HG03064 (cell line): Measurements from ENCODE around the gene SLC44A2.

Experiments used
- ATAC-seq: cut with Tn5 transposase; IDR thresholded peaks from one replicate; pipeline ENCODE4 v1.9.1; 2021; ENCODE audit warnings: low read depth; ENCODE audit not compliant: unreplicated experiment

Gene SLC44A2

DNA sequence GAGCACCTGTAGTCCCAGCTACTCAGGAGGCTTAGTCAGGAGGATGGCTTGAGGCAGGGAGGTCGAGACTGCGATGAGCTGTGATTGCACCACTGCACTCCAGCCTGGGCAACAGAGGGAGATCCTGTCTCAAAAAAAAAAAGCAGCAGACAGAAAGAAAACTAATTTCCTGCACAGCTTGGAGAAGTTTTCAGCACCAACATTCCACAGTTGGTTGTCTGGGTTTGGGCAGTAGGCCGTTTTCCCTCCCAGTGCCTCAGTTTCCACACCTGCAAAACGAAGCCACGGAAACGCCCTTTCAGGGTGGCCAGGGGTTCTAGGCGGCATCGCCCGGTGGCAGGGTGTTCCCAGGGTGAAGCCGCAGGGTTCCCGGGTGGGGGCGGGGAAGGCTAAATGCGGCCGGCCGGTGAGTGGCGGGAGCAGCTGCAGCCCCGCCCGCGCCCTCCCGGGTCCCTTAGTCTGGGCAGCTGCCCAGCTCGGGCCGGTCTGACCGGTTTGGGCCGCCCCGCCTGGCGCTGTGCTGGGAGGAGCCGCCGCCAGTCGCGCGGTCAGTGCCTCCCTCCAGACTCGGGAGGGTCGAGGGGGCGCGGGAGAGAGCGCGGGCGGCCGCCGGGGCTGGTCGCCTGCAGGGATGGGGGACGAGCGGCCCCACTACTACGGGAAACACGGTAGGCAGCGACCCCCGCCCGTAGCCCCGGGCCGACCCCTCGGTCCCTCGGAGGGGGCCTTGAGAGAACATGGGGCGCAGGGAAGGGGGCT is at the start of gene SLC44A2:
Gene SLC44A2, plus strand, starts transcription at position 551 of the 759 bp plus-strand sequence. Its CDS starts 81 bp downstream, at position 632.
- ATAC-seq, result no peak

- no peak for ATAC-seq
Observed at GRCh38 chr19:10577951-10578350, 47.4 kb upstream of the SLC44A2 start.

DNA sequence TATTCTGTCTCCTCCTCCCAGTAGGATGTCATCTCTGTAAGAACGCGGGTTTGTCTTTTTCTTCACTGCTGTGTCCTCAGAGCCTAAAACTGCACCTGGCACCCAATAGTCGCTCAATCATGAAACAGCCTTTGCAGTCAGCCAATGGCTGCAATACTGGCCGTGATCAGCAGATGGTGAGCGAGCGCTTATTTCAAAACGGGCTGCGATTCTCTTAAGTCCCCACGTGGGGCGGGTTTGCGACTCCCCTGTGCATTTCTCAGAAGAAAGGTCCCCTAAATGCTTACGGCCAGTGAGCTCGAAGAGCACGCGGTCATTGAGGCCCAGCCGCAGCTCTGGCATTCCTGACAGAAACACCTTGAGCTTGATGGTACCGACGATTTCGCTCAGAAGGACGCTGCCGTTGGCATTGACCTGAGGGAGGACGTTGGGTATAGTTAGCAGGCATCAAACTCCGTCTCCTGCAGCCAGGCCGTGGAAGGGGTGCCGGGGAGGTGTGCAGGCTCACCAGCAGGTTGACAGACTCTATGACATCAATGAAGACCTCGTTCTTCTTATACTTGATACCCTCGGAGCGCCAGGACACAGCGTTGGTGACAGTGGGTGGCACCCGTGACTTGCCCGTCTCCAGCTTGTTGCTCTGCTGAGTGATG is 44.2 kb upstream of the SLC44A2 start:
- no peak for ATAC-seq

DNA sequence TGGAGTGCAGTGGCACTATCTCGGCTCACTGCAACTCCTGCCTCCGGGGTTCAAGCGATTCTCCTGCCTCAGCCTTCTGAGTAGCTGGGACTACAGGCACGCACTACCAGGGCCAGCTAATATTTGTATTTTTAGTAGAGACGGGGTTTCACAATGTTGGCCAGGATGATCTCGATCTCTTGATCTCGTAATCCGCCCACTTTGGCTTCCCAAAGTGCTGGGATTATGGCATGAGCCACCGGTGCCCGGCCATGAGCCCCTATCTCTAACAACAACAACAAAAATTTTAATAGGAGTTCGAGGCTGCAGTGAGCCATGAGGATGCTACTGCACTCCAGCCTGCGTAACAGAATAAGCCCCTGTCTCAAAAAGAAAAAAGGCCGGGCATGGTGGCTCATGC is 43.3 kb upstream of the SLC44A2 start:
- no peak for ATAC-seq

DNA sequence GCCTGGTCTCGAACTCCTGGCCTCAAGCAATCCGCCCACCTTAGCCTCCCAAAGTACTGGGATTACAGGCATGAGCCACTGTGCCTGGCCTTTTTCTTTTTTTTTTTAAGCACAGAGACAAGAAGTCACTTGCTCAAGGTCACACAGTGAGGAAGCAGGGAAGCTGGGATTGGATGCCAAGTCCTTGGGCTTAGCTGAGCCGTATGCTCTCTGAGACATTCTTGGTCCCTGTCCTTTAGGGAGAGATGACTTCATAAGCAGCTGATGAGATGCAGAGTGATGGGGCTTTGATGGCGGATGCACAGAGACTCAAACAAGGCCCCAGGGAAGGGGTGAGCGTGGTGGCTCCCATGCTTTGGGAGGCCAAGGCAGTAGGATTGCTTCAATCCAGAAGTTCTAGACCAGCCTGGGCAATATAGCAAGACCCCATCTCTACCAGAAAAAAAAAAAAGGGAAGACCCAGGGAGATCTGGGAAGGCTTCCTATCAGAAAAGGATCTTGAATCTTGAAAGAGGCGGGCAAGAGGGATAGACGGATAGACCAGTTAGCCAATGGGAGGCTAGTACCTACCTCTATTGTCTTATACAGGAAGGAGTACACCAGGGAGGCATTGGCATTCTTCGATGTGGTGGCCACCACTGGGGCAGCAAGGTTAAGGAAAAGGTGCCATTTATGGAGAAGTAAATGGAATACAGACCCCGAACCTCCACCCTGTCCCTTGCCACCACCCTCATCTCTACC is 42.1 kb upstream of the SLC44A2 start:
- no peak for ATAC-seq

- no peak for ATAC-seq
Observed at GRCh38 chr19:10586396-10586795, 39.0 kb upstream of the SLC44A2 start.

- ATAC-seq, result no peak
Observed at GRCh38 chr19:10587022-10587838, 38.1 kb upstream of the SLC44A2 start, which contains the start of gene AP1M2. AP1M2 (minus strand) TSS chr19:10587312; CDS start chr19:10587231, 81 bp downstream.

GRCh38 chr19:10587839-10588150 is 37.6 kb upstream of the SLC44A2 start:
- ATAC-seq, result no peak

DNA sequence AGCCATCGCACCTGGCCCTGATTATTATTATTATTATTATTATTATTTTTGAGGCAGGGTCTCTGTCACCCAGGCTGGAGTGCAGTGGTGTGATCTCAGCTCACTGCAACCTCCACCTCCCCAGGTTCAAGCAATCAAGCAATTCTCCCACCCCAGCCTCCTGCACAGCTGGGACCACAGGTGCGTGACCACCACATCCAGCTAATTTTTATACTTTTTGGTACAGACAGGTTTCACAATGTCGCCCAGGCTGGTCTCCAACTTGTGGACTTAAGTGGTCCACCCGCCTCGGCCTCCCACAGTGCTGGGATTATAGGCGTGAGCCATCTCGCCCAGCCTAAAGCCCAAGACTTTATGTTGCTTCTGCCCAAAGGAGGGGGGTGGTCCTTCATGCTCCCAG is 32.2 kb upstream of the SLC44A2 start:
- ATAC-seq, result no peak

DNA sequence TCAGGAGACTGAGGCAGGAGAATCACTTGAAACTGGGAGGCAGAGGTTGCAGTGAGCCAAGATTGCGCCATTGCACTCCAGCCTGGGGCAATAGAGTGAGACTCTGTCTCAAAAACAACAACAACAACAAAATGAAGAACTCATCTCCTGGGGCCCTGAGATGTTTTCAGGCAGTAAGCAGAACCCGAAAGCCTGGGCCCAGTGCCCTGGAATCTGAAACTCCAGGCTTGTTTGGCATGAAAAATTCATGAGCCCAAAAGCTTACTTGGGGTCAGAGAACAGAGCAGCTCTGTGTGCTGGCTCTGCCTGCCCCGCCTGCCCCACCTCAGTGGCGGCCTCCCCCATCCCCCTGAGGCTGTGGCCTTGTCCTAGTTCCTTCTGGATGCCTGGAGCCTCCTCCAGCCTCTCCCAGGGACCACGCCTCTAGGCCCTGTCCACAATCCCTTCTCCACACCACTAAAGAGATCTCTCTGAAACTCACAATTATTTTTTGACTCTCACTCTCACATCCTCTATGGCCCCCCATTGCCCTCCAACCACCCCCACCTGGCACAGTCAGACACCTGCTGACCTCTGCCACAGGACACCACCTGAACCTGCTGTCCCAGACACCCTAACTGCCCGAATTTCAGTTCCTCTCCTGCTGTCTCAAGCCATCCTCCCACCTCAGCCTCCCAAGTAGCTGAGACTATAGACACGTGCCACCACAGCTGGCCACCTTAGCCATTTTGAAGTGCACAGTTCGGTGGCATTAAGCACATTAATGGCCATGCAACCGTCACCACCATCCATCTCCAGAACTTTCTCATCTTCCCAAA is 31.3 kb upstream of the SLC44A2 start:
- ATAC-seq, result no peak

DNA sequence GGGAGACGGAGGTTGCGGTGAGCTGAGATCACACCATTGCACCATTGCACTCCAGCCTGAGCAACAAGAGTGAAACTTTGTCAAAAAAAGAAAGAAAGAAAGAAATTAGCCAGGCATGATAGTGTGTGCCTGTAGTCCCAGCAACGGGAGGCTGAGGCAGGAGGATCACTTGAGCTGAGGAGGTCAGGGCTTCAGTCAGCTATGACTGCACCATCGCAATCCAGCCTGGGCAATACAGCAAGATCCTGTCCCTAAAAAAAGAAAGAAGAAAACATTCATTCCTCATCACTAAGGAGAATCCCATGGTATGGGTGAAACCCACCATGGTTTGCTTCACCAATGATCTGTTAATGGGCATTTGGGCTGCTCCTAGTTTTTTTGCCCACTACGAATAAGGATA is 25.2 kb upstream of the SLC44A2 start:
- ATAC-seq, result no peak

DNA sequence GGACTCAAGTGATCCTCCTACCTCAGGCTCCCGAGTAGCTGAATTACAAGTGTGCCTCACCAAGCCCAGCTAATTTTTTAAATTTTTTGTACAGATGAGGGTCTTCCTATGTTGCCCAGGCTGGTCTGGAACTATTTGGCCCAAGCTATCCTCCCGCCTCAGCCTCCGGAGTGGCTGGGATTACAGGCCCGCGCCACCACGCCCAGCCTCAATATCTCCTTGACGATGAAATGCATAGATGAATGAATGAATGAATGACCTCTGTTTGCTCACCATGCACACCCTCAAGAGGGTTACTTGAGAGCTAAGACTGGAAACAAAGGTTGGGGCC is 23.4 kb upstream of the SLC44A2 start:
- no peak for ATAC-seq

DNA sequence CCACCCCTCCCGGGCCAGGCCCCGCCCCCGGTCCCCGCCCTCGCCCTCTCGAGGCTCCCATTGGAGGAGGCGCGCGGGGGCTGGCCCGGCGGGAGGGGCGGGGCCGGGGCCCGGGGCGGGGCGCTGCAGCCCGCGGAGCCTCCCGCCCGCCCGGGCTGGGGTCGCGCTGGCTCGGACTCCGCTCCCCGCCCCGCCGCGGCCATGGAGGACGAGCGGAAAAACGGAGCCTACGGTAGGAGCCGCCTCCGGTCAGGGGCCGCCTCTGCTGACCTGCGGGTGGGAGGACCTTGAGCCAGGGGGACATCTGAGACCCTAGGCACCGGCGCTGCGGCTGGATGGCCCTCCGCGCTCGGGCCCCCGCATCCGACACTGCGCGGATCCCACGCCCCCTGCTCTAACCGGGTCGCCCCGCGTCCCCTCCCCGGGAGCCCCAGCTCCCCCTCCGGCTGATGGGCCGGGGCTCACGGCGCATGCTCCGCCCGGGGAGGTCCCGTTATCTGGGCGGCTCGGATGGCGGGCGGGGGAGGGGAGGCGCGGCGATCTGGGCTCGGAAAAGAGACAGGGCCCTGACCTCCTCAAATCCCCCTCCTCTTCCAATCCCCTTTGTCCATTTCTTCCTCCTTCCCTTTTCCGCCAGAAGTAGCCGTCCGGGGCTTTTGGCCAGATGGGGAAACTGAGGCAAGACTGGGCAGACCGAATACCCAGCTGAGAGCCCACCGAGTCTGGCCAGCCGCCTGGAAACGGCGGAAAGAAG is 22.8 kb upstream of the SLC44A2 start:
- peak; percentile 43 for ATAC-seq

DNA sequence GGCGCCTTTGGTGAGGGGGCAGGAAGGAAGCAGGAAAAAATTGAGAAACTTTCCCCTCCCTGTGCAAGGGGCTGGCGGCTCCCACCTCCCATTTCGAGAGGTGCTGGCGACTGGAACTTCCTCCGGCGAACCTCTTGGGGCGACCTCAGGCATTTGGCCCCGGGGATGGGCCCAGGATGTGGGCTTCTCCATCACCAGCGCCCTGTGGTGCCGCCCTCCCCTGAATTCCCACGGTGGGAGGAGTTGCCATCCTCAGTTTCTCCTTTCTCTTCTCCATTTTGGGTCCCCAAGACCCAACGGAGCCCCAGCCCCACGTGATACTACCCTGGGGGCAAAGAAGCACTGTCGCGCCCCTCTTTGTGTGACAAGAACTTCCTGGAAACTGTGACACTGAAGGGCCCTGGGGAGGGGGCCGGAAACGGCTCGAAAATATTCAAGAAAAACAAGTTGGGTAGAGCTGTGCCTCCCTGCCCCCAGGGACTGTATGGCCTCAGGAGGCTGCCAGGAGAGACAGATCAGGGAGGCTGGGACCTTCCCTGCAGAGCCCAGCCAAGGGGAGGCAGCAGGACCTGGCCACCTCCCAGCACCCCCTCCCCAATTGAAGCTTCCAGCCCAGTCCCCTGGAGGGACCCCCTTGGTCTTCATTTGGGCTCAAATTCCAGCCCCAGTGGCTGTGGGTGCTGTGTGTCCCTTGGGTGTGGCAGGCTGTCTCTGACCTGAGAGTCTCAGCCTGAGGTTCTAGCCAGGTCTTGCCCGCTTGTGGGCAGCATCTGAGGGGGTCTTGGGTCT is 22.1 kb upstream of the SLC44A2 start:
- no peak for ATAC-seq

- ATAC-seq, result no peak
Observed at GRCh38 chr19:10603873-10604459, 21.4 kb upstream of the SLC44A2 start.

- ATAC-seq, result no peak
Observed at GRCh38 chr19:10604460-10604980, 20.8 kb upstream of the SLC44A2 start.

DNA sequence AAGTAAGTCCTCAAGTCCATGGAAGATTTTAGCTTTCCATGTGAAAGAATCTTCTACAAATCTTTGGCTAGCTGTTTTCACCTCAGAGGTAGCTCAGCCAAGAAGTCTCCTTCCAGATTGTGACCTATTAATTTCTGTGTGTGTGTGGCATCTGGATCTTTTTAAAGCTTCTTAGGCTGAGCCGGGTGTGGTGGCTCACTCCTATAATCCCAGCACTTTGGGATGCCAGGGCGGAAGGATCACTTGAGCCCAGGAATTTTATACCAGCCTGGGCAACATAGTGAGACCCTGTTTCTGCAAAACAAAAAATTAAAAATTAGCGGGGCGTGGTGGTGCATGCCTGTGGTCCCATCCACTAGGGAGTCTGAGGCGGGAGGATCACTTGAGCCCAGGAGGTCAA is 13.4 kb upstream of the SLC44A2 start:
- ATAC-seq, result no peak
